Activated T-cell treated with anti-CD3 and anti-CD28 coated beads for 48 hours (primary cell): ENCODE results near the gene DAZAP2.
"Not testable (repeated sequence)": the region's sequence is repeated elsewhere in the genome, so short reads cannot be mapped to it uniquely, and the experiment has no call there.

Experiments
- DNase-seq: peaks from one replicate; pipeline ENCODE4 v3.0.0-alpha.2; 2020; ENCODE audit warnings: low read depth

The DAZAP2 gene

DNA sequence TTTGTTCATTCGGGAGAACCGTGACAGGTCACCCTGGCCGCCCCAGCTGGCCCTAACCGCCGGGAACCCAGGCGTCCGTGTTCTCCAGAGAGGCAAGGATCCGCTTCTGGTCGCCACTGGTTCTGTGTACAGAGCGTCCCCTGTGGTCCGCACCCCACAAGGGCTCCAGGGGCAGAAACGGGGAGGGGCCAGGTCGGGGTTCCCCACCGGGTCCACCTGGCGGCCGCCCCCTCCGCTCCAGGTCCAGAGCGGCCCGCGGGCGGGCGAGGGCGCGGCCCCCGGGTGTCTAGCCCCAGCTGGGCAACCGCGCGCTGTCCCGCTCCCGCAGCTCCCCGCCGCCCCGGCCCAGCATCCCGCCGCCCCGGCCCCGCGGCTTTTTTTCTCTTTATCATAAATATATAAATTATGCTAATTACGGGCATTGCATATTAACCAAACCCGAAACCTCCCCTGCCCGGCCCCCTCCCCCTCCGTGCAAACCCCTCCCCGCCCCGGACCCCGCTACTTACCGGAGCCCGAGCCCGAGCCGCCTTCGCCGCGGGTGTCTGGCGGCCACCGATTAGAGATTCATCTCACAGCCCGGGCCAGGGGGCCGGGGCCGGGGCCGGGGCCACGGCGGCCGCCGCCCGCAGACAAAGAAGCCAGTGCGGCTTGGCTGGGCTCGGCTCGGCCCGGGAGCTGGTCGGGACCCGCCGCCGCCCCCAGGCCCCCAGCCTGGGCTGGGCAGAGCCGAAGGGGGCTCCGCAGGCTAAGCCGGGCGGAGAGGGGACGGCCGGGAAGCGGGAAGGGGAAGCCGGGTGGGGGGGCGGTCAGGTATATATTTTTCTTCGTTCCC is 21.3 kb upstream of the DAZAP2 start:
- DNase-seq = peak; percentile 22

DNA sequence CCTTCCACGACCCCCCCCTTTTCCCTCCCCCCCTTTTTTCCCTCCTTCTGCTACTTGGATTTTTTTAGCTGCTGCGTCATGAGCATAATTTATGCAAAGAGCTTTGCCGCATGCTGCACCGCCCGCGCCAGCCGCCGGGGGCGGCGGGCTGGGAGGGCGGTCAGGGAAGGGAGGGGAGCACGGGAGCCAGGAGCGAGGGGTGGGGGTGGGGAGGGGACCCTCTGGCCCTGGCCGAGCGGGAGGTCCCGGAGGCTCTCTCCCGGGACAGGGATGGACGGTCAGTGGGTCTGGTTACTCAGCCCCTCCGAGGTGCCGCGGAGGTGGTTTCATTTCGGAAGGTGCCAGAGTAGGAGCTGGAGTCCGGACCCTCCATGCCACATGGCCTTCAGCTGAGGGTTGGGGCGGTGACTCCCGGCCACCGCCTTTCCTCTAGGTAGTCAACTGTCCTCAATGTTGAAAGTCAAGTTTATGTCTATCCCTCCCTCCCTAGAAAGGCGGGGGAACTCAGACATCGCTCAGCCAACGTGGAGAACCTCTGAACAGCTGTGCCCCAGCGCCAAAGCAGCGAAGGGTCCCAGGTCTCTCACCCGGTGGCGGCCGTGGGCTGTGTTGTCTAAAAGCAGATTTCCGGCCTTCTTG is 20.5 kb upstream of the DAZAP2 start, which contains the start of gene POU6F1:
TSS of gene POU6F1 (minus strand) at position 95 of the 639 bp plus-strand sequence. CDS start 11,226 bp downstream, outside the sequence.
- peak; percentile 56 for DNase-seq

DNA sequence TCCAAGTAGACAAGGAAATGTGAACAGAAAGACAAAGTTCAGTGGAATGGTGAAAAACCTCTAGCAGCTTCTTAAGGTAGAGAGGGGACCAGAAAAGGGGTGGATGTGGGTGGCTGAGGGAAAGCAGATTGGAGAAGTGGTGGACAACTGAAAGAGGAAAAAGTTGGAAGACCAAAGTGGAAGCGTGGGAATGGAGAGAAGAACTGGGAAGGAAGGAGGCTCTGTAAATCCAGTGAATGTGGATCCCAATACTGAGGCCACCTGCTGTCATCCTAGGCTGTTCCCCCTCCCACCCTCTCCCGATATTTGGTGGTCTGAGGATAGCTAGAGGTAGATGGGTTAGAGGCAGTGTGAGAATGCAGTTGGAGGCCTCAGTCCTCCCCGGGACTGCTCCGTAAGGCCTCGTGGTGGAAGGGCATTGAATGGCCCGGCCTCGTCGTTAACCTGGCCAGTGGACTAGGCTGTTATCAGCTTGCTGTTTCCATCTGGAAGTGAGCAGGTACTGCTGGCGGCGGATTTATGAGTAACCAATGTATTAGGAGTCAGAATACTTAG is 19.9 kb upstream of the DAZAP2 start:
- no peak for DNase-seq

DNA sequence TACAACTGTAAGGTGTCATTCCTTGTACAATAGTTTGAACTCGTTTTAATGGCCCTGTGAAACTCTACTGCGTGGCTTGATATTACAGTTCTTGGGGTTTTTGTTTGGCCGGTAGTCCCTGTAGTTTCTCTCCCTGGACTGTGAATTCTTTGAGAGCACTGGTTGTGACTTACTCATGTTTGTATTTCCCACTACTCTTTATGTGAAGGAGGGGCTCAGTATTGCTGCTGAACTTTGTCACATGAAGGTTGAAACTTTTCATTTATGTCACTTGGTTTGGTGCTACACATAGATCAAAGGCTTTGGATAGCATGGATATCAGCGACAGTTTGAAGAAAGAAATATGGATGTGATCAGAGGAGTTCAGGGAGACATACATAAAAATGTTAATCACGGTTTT is 19.3 kb upstream of the DAZAP2 start:
- no peak for DNase-seq

DNA sequence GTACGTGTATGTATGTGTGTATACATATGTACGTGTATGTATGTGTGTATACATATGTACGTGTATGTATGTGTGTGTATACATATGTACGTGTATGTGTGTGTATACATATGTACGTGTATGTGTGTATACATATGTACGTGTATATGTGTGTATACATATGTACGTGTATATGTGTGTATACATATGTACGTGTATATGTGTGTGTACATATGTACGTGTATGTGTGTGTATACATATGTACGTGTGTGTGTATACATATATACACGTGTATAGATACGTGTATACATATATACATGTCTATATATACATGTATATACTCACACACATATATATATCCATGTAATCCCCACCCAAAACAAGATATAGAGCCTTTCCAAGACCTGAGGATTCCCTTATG is 18.8 kb upstream of the DAZAP2 start:
- DNase-seq = not testable (repeated sequence)

DNA sequence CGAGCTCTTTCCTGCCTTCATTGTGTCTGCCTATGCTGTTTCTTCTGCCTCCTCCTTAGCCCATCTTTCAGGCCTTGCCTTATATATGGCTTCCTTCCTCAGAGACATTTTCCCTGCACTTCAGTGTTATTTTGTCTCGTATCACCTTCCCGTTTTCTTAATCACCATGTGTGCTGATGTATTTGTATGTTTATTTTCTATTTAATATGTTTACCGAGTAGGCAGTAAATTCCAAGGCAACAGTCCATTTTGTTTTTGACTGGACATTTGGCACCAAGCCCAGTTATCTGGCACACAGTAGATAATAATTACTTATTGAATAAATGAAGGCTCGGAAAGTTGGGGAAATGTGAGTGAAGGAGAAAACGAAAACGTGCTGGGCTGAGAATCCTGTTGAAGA is 16.2 kb upstream of the DAZAP2 start:
- no peak for DNase-seq

DNA sequence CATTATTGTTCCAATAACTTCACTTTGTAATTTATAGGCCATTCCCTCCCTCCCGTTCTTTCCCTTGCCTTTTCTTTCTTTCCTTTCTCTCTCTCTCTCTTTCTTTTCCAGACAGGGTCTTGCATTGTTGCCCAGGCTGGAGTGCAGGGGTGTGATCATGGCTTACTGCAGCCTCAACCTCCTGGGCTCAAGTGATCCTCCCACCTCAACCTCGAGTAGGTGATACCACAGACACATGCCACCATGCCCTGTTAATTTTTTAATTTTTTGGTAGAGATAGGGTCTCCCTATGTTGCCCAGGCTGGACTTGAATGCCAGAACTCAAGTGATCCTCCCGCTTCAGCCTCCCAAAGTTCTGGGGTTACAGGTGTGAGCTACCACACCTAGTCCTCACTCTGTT is 14.0 kb upstream of the DAZAP2 start:
- no peak for DNase-seq

DNA sequence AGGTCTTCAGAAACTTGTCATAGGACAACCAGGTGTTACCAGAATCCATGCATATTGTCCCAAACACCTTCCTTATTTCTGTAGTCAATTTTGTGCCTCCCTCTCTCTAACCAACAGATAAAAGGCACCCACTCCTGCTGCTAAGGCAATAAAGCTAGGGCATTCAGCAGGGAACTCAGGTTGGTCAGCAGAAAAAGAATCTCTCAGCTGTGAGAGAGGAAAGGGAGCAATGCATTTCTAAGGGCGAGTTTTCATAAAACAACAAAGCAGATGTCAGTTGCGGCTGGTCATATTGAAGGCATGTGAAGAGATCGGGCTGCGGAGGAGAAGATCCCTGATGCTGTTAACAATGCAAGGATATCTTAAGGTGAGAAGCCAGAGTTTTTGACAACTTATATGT is 13.4 kb upstream of the DAZAP2 start:
- no peak for DNase-seq

DNA sequence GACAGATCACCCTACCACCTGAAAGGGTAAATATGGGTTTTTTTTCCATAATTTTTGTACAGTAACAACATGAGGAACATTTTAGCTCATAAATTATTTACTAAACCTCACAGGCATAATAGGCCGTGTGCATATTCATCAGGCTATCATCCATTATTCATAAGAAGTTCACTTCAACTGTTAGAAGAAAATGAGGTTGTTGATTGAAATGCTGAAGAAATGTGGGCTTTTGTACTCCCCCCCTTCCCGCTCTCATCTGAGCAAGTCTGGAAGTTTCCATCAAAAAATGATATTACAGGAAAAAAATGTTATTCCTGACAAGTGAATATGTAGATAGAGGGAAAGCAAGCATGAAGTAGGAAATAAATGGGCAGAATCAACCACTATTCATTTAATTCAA is 12.9 kb upstream of the DAZAP2 start:
- DNase-seq = no peak

DNA sequence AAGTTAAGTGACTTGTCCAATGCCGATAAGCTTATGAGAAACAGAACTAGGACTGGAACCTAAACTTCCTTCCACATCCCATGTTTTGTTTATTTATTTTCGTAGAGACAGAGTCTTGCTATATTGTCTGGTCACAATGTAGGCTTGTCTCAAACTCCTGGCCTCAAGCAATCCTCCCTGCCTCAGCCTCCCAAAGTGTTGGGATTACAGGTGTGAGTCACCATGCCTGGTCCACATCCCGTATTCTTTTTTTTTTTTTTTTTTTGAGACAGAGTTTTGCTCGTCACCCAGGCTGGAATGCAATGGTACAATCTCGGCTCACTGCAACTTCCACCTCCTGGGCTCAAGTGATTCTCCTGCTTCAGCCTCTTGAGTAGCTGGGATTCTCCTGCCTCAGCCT is 11.5 kb upstream of the DAZAP2 start:
- not testable (repeated sequence) for DNase-seq

DNA sequence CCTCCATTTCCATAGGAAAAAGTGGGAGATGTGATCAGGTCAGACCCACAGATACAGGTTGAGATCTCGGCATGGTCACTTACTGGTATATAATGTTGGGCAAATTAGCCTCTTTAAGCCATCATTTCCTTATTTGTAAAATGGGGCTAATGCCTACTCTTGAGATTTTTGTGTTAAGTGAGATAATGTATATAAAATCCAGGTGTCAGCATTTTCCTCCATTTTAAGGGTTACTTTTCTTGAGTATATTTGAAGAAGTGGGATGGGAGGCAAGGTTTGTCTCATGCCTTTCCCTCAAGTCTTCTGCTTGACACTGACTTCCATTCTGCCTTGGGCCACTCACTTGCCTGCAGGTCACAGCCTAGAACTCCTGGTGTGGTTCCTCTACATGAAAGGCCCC is 10.7 kb upstream of the DAZAP2 start:
- DNase-seq = no peak

DNA sequence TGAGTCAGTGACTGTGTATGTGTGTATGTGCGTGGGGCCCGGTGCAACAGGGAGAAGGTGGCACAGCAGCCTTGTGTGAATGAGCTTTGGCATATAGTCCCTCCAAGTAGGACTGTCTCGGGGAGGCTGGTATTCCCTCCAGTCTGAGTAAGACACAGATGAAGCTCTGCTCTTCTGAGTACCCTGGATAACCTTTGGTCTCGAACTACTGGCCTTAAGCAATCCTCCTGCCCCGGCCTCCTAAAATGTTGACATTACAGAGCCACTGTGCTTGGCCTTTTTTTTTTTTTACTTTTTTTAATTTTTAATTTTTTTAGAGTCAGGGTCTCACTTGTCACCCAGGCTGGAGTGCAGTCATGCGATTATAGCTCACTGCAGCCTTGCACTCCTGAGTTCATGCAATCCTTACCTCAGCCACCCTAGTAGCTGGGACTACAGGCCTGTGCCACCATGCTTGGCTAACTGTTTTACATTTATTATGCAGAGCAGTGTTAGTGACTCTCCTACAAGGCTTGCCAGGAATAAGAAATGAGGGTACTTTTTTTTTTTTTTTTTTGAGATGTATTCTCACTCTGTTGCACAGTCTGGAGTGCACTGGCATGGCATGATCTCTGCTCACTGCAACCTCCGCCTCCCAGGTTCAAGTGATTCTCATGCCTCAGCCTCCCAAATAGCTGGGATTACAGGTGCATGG is 9.4 kb upstream of the DAZAP2 start:
- no peak for DNase-seq

DNA sequence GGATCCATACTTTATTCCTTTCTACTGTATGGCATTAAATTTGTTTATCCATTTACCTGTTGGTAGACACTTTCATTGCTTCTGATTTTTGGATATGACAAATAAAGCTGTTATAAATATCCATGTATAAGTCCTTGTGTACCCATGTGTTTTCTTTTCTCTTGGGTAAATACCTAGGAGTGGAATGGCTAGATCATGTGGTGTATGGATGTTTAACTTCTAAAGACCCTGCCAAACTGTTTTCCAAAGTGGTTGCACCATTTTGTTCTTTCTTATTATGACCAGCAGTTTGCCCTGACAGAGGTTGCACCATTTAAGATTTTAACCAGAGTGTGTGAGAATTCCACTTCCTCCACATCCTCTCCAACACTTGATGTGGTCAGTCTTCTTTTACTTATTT is 6.0 kb upstream of the DAZAP2 start:
- no peak for DNase-seq

DNA sequence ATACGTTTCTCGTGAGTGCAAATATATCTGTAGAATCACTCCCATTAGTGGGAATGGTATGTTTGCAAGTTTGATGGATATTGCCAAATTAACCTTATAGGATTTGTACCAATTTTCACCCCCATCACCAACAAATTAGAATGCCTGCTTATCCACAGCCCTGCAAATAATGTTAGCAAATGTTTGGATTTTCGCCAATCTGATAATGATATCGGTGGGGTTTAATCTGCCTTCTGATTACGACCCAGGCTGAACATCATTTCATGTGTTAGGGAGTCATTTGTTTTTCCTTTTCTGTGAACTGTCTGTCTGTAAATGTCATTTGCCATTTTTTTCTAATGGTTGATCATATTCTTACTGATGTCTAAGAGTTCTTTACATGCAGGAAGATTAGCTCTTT is 4.1 kb upstream of the DAZAP2 start:
- no peak for DNase-seq

DNA sequence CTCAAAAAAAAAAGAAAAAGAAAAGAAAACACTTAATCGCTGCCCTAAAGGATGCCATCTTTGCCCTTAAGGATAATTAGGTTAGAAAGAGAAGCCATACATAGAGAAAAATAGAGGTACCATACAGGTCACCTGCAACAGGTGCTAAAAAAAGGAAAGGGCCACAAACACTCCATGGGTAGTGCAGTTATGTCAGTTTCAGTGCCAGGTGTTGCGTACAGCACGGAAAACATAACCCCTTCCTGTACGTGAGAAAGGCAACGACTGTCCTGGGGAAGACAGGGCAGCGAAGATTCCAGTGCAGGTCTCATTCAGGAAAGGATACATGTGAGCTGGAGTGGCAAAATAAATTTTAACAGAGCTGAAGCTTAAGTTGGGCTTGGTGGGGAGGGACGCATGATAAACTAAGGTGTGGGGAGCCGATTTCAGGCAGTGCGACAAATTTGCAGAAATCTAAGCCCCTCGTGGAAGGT is 553 bp upstream of the DAZAP2 start:
- DNase-seq = no peak

DNA sequence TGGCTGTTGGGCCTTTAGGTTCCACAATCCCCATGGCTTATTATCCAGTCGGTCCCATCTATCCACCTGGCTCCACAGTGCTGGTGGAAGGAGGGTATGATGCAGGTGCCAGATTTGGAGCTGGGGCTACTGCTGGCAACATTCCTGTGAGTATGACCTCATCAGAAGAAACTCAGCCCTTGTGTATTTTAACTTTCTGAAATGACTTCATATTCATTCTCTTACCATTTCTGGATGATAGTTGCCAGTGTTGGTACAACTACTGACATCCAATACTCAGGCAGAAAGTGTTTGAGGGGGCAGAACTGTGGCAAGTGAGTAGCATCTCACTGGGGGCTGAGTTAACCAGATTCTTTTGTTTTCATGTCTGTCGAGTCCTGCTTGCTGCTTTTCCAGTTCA is 2.3 kb downstream of the DAZAP2 start:
- DNase-seq = no peak

DNA sequence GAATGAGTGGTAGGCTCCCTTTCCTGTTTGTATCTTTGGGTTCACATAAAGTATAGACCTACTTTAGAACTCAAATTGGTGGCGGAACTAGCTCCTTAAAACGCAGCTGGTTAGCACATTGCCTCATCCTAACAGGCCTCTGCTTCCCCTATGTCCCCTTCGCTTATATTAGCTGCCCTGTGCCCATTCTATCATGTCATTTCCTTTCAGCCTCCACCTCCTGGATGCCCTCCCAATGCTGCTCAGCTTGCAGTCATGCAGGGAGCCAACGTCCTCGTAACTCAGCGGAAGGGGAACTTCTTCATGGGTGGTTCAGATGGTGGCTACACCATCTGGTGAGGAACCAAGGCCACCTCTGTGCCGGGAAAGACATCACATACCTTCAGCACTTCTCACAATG is 3.5 kb downstream of the DAZAP2 start:
- no peak for DNase-seq

DNA sequence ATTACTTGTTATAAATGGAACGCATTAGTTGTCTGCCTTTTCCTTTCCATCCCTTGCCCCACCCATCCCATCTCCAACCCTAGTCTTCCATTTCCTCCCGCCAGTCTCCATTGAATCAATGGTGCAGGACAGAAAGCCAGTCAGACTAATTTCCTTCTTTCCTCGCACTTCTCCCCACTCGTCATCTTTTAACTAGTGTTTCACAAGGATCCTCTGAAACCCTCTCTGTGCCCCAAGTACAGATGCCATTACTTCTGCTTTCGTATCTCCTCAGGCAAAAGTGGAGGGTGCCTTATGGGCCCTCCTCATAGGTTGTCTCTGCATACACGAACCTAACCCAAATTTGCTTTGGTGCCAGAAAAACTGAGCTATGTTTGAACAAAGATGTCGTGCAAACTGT is 4.2 kb downstream of the DAZAP2 start:
- DNase-seq = no peak

DNA sequence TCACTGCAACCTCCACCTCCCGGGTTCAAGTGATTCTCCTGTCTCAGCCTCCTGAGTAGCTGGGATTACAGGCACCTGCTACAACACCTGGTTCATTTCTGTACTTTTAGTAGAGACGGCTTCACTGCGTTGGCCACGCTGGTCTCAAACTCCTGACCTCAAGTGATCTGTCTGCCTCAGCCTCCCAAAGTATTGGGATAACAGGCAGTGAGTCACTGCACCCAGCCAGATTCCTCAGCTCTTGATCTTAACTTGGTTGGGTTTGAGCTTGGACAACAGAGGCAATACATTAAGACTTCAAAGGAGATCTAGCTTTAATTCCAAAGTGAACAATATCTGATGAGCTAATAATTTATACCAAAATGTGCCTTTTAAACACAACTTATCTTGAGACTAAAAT is 5.6 kb downstream of the DAZAP2 start:
- no peak for DNase-seq

DNA sequence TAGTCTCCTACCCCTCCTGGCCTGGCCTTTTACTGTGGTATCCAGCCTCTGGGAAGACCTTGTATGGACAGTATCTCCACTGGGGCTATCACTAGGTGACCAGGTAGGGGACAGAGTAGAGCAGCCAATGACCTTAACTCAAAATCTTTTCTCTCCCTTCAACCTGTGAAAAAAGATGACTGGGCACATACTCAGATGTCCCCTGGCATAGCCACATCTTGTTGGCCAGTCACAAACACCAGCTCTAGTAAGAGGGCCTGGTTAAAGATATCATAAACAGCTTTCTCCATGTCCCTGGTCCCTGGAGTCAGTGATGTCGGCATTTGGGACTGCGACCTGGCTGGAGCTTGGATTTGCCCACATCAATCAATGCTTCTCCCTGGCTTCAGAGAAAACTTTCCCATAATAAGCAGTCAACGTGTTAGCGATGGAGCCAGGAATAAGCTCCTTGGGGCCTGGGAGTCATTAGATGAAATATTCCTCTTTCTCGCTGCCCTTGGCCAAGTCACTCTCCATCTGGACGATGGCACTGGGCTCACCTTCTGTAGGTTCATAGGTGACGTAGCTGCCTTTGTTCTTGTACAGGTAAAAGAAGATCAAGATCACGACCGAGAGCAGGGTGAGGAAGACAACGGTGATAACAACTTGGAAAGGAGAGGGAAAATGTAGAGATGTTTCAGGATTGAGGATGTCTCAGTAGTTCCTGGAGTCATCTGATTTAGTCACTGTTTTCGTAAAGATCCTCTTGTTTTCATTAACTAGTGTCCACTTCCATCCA is 7.0 kb downstream of the DAZAP2 start:
- no peak for DNase-seq

DNA sequence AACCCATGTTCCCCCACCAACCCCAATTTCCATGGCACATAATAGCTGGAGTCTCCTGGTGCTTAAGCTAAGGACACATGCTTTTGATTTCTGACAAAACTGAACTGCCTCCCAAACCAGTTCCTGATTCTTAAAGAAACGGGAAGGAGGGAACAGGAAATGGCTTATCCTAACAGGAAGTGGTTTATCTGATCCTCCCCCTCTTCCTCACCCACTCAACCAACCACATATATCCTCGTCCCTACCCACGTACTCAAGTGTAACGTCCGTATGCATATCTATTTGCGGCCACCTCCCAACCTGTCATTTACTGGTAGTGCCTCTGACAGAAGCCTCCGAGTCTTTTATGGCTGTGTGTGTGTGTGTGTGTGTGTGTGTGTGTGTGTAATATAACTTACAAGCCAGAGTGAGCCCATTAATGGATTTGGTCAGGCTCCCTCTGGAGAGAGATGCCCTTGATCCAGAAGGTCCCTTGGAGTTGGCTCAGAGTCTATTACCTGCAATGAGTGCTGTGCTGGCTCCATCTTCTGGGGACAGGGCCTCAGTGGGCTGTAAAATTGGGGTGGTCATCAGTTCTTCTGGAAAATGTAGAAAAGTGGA is 7.7 kb downstream of the DAZAP2 start:
- DNase-seq = no peak
